GM18858 (cell line): ENCODE data around the gene SNTA1.
"Not testable (repeated sequence)": the region's sequence is repeated elsewhere in the genome, so short reads cannot be mapped to it uniquely, and the experiment has no call there.

Experiments used
- ATAC-seq: cut with Tn5 transposase; IDR thresholded peaks from one replicate; pipeline ENCODE4 v1.9.1; 2021; ENCODE audit not compliant: unreplicated experiment

SNTA1 gene

DNA sequence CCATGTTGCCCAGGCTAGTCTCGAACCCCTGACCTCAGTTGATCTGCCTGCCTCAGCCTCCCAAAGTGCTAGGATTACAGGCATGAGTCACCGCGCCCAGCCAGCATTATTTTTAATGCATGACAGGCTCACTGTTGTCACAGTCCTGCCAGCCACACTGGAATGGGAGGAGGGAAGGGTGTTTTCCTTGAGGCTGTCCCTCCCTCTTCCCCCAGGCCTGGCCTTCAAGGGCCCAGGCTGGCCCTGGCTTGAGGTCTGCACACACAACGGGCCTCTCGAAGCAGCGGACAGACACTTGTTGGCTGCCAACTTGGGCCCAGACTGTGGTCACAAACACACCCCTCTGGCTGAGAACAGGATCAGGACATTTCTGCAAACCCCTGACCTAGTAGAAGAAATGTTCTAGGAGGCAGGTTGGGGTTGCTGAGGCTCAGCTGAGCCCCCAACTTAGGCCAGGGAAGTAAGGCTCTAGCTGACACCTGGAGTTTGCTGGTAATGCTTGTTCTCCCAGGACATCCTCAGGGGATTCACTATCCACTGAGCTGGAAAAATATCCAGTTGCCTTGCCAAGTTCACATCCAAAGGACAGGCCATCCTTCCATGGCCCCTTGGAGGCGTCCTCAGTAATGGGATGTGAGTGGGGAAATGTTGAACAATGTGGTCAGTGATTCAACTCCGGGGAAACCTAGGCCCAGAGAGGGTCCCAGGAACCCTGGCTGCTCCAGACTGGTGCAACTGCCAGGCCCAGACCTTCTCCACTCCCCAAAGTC is 9.9 kb downstream of the SNTA1 start:
- no peak for ATAC-seq

DNA sequence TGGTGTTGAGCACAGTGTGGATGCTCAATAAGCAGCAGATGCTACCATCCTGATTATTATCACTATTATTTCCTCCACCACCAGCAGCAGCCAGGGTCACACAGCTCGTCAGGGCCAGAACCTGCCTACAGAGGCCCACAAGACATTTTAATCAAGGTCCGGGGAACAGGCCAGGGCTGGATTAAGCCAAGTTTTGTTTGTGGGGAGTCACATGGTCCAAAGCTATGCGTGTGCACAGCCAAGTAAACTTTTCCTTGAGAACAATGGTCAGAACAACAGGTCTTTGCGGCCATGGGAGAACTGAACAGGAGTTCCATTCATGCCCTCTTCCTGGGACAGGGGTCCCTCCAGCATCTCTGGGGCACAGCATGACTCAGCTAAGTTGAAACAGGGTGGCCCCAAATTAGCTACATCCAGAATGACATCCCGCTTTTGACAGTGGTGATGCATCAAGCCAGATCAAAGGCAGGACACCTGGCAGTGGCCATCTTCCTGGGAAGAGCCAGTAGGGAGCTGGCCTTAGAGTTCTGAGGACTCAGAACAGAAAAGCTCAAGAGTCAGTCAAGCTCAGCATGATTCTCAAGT is 11.7 kb downstream of the SNTA1 start:
- no peak for ATAC-seq

DNA sequence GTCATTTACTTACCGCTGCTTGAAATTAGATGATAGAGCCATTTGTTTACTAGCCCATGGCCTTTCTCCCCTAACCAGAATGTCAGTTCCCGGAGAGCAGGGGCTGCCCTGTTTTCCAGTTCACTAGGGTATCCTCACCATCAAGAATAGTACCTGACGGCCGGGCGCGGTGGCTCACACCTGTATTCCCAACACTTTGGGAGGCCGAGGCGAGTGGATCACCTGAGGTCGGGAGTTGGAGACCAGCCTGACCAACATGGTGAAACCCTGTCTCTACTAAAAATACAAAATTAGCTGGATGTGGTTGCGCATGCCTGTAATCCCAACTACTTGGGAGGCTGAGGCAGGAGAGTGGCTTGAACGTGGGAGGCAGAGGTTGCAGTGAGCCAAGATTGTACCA is 19.7 kb downstream of the SNTA1 start:
- ATAC-seq = not testable (repeated sequence)

DNA sequence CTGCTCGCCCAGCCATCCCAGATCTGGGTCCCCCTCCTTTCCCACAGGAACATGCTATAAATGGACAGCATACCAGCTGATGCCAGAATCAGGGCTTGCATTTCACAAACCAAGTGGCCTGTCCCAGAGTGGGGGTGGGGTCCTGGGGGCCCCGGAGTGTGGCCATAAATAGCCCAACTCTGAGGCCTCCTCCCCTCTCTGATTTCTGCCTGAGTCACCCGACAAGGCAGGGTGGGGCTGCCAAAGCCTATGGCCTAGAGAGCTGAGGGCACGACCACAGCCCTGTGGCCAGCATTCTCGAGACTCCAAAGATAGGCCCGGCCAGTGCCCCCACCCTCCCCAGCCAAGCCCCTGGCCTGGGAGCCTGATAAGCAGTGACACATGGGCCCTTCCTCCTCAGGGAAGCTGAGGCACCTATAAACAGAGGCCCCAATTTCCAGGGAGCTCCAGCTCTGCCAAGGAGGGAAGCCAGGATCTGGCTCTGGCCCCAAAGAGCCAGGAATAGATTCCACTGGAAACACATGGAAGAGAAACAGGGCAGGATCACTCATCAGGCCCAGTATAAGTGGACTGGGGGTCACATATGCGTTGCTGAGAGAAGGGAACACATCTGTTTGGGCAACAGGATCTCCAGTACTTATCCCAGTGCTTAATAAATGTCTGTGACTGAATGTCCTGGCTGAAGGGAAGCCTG is 20.3 kb downstream of the SNTA1 start:
- no peak for ATAC-seq

DNA sequence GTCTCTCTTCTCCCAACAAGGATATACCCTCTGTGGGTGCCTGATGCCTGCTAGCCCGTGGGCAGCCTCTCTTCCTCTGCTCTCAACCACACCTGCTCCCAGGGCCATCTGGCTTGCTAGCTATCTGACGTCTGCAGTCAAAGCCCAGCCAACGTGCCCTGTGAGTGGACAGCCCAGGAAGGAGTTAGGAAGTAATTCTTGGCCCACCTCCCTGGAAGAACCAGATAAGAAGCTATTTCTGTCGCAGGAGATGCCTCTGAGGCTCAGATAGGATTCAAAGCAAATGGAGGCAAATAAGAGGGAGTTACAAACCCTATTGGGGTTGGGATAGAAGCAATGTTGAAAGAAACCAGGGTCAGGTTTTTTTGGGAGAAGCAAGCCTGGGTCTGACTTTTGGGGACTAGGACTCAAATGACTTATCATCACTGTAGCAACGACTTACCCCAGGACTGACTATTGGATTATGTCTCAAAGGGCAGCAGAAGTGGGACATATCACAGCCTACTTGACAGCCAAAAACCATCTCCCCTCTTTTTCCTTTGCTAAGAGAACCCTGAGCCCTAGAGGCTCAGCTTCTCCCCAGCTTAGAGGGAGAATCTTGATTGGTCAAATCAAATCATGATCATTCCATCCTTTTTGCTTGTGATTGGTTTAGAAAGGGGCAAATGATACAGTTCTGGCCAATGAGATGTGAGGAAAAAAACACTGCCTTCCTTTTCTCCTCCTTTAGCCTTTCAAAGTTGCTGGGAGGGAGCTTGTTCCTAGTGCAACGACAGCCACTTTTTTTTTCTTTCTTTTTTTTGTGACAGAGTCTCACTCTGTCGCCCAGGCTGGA is 24.2 kb downstream of the SNTA1 start:
- ATAC-seq = no peak

DNA sequence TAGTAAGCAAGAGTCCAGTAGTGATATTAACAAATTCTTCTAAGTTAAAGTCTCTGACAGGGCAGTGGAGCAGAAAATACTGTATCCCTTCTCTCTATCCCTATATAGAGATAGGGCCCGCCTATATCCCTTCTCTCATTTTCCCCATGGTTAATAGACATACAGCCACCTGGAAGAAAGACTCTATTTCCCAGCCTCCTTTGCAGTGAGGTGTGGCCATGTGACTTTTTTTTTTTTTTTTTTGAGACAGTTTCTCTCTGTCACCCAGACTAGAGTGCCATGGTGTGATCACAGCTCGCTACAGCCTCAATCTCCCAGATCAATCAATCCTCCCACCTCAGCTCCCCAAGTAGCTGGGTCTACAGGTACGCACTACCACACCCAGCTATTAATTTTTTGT is 25.5 kb downstream of the SNTA1 start:
- no peak for ATAC-seq

DNA sequence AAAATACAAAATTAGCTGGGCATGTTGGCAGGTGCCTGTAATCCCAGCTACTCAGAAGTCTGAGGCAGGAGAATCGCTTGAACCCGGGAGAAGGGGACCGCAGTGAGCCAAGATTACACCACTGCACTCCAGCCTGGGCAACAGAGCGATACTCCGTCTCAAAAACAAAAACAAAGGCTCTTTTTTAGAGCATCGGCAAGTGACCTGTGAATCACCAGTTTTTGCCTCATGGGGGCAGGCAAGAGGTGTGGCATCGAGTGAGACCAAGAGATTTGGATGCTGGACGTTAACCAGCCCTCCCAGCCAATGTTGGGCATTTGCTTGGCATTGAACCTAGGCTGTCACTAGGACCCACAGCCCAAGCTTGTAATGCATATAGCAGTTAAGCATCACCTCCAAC is 27.6 kb downstream of the SNTA1 start:
- no peak for ATAC-seq

DNA sequence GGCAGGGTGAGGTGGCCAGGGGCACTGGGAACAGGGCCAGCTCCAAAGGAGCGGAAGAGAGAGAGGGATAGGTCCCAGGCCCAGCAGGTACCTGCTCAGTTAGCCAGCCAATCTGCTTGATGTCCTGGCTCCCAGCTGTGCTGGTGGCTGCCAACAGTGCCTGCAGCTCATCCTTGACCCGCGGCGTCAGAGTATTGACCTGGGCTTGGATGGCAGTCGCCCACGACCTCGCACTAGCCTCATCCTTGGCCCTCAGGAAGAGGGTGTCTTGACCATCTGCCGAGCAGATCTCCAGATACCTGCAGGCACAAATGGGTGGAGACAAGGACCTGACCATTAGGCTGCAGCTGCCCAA is 31.1 kb downstream of the SNTA1 start:
- no peak for ATAC-seq

DNA sequence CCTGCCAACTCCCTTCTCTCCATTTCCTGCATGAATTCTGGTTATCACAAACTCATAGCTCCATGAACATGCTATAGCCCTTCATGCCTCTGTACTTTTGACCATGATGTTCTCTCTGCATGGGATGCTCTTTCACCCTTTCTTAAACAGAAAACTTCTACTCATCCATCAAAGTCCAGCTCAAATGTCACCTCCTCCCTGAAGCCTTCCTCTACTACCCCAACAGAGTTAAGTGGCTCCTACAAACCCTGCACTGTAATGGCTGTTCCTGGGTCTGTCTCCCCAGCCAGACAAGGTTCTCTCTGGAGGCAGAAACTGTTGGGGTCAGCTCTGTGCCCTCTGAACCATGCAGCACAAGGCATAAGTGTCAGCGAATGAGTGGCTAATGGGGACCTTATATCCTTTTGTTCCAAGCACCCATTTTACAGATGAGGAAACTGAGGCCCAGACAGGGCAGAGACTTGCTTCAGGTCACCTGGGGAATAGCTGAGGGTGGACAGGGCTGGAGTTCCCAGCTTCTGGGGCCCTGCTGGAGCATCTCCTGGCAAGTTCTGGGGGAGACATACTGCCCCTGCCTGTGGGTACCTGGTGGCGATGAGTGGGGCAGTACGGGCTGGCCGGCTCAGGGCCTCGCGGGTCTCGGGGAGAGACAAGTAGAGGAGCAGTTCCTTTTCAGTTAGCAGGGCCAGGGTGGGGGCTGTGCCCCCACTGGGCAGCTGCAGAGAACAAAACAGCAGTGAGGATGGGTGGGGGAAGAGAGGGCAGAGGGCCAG is 31.7 kb downstream of the SNTA1 start:
- ATAC-seq = no peak

DNA sequence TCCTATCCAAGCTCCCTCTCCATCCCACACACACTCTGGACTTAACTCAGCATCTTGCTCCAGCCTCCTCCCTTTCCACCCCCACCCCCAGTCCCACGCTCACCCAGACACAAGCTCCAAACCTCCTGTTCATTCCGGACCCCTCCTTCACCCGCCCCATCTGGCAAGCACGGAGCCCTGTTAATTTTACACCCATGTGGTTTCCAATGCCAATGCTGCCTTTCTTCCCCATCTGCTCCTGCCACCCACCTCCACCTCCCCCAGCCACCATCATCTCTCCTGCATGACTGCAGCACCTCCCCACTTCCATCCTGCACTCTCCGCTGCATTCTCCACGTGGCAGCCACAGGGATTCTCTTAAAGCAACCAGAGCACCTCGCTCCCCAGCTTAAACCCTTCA is 32.3 kb downstream of the SNTA1 start:
- no peak for ATAC-seq

DNA sequence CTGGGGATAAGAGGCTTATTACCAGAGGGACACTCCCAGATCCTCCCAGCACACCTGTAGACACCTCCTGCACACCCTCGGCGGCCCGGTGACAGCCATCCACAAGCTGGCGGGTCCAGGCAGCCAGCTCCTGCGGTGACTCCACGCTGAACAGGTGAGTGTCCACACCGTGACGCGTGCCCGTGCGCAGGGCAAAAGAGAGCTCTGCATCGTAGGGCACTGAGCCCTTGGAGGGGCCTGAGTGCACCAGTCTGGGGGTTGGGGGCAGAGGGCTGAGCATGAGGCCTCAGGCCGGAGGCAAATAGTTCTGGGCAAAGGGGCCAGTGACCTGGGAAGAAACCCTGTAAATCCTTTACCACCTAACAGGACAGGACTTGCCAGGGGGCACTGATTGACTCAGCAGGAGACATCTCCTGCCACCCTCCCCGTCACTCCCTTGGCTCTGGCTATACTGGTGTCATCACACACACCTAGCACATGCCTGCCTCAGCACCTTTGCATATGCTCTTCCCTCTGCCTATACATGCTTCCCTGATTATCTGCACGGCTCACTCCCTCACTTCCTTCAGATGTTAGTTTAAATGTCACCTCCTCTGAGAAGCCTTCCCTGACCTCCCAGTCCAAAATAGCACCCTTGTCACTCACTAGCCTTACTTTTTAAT is 33.4 kb downstream of the SNTA1 start:
- no peak for ATAC-seq

DNA sequence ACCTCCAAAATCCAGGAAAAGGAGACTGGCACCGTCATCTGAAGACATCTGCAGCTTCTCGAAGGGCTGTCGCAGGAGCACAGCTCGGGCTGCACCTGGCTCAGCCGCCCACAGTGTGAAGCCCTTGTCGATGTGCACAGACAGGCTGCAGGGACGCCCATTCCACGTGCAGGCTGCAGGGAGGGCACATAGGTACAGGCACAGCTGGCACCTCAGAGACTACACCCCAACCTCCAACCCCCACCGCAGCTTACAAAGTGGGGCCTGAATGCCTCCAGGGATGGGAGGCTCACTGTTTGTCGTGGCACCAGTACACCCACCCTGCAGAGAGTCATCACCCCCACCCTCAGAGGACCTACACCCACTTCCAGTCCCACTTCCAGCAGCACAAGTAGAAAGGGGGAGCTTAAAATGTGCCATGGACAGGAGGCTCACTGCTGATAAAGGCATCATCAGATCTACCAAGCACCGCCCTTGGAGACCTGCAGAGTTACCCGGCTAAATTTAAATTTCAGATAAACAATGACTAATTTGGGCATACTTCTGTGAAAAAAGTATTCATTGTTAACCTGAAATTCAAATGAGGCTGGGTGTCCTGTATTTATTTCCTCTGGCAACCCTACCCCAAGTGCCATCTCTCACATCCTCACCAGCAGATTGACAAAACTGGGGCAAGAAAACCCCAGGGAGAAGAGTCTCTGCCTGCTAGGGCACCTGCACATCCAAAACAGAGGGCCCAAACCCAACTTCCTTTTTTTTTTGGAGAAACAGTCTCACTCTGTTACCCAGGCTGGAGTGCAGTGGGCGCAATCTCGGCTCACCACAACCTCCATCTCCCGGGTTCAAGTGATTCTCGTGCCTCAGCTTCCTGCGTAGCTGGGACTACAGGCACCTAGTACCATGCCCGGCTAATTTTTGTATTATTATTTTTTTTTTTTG is 34.6 kb downstream of the SNTA1 start:
- ATAC-seq = no peak

DNA sequence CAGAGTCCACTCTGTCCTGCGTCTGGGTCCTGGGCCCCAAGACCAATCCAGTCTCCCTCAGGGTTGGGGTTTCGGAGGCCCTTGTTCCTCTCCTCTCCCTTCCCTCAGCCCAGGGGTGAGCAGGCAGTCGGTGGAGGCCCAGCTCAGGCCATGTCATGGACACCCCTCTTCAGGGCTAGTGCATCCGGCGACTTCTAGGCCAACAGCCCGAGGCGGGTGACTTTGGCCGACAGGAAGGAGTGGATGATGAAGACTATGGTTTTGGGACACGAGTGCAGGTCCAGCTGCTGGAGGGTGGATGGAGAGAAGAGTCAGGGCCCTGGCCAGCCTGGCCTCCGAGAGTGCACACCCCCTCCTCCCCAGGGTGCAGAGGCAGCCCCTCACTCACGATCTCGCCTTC is 35.2 kb downstream of the SNTA1 start:
- ATAC-seq = no peak

DNA sequence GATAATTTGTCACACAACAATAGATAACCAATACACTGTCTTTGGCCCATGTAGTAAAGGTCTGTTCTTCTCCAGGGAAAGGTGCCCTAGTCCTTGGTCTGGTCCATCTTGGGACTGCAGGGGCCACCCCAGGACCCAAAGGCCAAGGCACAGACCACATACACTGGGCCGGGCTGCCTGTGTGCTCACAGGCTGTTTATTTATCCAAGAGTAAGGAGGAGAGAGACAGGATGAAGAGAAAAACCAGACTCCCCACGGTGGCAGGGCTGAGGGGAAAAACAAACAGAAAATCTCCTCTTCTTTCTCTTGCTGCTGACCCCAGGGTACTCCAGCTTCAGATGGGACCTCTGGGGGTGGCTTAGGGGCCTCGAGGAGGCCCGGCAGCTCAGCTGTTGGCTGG is 35.8 kb downstream of the SNTA1 start:
- no peak for ATAC-seq

DNA sequence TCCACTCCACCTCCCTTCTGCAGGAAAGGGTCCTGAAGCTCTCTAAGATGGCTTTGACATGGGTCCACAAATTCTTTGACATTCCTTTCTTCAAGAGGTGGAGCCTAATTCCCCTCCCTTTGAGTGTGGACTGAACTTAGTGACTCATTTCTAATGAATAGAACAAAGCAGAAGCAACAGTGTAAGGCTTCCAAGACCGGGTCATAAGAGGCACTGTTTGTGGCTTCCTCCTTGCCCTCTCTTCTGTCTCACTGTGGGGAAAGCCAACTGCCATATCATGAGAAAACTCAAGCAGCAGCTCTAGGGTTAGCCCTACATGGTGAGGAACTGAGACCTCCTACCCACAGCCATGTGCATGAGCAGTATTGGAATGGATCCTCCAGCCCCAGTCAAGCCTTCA is 36.3 kb downstream of the SNTA1 start:
- no peak for ATAC-seq

DNA sequence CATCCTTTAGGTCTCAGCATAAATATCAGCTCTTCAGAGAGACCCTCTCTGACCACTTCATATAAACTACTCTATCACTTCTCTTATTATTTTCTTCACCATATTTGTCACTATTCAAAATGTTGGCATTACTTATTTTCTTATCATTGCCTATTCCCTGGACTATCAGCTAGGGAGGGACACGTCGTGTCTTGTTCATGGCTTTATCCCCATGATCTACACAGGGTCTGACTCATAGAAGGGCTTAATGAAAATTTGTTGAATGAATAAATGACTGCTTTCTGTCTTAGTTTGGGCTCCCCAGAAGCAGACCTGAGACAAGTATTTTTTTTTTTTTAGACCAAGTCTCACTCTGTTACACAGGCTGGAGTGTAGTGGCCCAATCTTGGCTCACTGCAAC is 39.3 kb downstream of the SNTA1 start:
- ATAC-seq = no peak

DNA sequence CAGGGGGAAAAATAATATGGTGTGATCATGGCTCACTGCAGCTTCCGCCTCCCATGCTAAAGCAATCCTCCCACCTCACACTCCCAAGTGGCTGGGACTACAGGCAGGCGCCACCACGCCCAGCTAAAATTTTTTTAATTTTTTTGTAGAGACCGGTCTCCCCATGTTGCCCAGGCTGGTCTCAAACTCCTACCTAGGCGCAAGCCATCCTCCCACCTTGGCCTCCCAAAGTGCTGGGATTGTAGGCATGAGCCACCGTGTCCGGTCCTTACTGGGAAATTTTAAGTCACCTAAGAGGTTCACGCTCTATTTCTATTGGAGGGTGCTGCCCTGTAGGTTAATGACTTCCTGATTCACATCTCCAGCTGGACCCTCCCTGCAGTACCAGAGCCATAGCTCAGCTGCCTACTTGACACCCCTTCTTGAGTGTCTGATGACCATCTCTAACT is 41.6 kb downstream of the SNTA1 start:
- ATAC-seq = no peak

DNA sequence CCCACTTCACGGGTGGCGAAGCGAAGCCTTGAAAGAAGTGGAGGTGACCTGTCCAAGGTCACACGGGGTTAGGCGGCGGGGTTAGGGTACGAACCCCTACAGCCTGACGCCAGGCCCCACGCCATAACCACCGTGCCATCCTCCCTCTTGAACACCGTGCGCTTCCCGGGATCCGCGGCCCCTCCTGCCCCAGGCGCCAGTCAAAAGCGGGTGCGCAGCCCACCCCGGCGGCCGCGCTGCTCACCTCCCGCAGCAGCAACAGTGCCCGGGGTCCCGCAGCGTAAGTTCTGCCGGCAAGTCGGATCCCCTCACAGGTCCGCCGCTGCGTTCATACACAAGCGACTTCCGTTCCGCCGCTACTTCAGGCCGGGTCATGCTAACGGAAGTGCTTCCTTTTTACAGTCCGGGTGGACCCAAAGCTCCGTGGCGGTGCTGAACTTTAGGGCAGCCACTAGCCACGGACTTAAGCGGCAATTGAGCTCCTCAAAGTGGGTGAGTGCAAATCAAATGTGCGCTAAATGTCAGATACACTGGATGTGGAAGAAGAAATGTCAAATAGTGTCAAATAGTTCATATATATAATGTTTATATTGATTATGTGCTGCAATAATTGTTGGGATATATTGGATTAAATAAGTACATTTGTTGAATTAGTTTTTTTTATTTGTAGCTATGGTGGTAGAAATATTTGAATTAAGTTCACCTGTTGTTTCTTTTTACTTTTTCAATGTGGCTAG is 42.2 kb downstream of the SNTA1 start, which contains the start of gene CDK5RAP1:
TSS of gene CDK5RAP1 (minus strand) at position 336 of the 737 bp plus-strand sequence. CDS start 4,455 bp downstream, outside the sequence.
- ATAC-seq = no peak
